ENCODE data around the gene TNFRSF8.

DNA sequence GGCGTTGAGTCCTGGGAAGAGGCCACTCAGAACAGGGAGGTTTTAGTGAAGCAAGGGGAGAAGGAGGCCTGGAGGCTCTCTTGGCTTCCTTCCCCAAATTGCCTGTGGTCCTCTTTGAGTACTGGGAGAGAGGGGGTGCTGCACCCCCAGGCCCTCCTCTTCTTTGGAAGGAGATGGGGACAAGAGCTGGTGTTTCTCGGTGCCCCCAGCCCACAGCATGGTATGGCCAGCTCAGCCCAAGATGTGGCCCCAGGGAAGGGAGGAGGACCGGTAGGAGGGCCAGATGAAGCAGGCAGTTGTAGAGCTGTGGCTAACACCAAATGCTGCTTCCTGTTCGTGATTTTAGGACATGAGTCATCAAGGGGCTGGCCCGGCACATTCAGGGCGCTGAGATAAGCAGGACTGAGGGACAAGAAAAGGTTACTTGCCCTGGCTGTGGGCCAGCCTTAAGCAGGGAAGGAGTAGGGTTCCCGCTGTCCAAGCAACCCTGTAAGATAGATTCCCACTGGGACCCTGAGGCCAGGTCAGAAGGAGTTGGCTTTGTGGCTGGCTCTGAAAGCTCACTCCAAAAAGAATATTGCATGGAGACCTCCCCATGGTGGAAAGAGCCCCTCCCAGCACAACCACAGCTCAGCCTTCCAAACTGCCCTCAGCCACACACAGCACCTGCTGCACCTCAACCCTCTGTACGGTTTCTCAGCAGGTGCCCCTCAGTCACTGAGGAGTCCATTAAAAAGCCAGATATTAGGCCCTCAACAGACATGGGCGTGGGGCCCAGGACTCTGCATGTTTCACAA, 98.8 kb downstream of the TNFRSF8 start:
- TF ChIP-seq POLR2A (IDR thresholded peaks at IDR 0.05; ENCODE audit: low read length) (no peak), GATA1 (IDR thresholded peaks at IDR 0.05; ENCODE audit: low read depth, low read length) (no peak)

Measured in erythroblast (primary cell).